GM21619 (cell line): ENCODE results near the gene WLS.

Experiments used
- ATAC-seq: cut with Tn5 transposase; IDR thresholded peaks from one replicate; pipeline ENCODE4 v1.9.1; 2021; ENCODE audit not compliant: unreplicated experiment

Gene WLS

DNA sequence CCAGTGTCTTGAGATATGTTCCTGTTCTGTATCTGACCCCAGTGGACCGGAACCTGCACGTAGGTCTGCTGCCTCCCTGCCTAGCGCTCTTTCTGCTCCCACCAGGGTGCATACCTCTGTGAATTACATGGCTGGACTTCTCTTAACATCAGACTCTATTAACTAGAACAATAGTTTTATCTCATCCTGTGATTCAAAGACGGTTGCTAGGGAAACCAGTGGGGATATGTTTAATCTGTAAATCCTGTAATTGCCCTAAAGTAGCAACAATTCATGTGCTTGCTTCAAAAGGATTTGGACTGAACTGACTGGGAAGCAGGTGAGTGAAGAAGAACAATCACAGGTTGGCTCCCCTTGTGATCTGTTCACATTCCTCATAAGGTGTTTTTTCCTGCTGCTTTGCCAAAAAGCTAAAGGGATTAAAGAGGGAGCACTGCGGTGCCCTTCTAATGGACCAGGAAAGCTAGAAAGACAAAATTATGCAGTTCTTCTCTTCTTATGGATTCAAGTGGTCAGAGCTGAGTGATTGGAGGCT, 129.2 kb downstream of the WLS start:
- ATAC-seq = no peak

- ATAC-seq = no peak
These were observed 130.5 kb downstream of the WLS start for GRCh38 chr1:68101829-68102228.

DNA sequence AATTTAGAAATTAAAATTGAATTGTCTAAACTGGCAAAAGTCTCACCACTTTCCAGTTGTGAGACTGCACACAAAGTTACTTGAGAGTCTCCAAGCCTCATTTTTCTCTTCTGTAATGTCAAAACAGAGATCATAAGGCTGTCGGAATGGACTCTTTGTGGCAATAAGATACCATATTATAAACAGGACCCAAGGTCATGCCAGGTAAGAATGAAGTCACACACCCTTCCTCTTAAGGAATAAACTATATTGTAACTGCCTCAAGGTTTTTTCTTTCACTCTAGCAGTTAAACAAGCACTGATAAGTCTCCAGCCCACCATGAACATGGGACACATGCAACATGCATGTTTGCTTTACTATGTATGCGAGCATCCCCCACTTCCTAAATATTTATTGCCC, 131.8 kb downstream of the WLS start:
- ATAC-seq = no peak

GRCh38 chr1:68093737-68094136, 138.6 kb downstream of the WLS start:
- no peak for ATAC-seq

DNA sequence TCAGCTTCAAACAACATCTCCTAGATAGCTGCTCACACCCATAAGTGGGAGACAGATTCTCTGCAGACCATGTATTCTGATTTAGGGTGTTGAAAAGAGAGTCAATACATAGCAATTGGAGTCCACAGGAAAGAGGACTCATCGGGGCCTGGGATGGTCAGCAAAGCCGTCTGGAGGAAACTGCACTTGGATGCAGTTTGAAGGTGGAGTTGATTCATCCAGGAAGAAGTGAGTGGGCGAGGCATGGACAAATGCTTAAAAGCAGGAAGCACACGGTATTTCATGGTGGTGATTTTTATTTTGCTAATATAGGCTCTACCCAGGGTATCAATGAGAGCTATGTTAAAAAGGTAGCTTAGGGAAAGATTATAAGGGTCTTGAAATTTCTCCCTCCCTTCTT, 145.1 kb downstream of the WLS start:
- no peak for ATAC-seq

DNA sequence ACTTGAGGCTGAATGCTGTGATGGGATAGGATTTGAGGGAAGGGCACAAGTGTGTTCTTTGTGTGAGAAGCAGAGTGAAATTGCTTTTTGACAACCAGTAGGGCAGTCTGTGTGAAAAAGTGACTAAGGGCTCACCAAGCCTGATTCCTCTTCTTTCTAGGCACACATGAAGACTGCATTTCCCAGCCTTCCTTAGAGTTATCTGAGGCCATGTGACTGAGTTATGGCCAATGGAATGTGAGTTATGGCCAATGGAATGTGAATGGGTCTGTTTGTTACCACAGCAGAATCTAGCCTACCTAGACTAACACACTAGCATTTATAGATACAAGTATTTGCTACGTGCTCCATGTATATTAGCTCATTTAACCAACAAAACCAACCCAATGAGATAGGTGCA, 146.6 kb downstream of the WLS start:
- ATAC-seq = no peak

GRCh38 chr1:68083686-68084085, 148.6 kb downstream of the WLS start:
- ATAC-seq = no peak

- ATAC-seq = no peak
These were observed 150.5 kb downstream of the WLS start for GRCh38 chr1:68081775-68082283.

- no peak for ATAC-seq
These were observed 153.7 kb downstream of the WLS start for GRCh38 chr1:68078647-68079046.
